WTC11 (cell line): ENCODE data around the gene ADGRB3. TPM values are rescaled to one million over a fixed set of nuclear protein-coding genes. Genes with fewer than 3 reads are reported as not detected.

Experiments
- ATAC-seq: fragments of 200-7000 bp; cut with Tn5 transposase; 2 replicates; pipeline ENCODE4 v1.10.0; 2021; ENCODE audit warnings: mild to moderate bottlenecking, moderate library complexity
- CTCF ChIA-PET: fragments of 300-600 bp; sonication (Branson Sonifier 250); formaldehyde crosslinking; loops from one replicate; lab custom pipeline; 2021; ENCODE audit warnings: antibody characterized with exemption; lab: Charles Lee
- POLR2A ChIA-PET: fragments of 350-600 bp; sonication (Branson Sonifier 250); formaldehyde crosslinking; loops from one replicate; lab custom pipeline; 2021; ENCODE audit warnings: antibody characterized with exemption; lab: Charles Lee
- DNase-seq: peaks from one replicate; pipeline ENCODE4 v3.0.0; 2021; ENCODE audit warnings: low spot score
- H3K27ac Mint-ChIP-seq: 2 replicates; pipeline ENCODE4 v1.8.0; 2021; ENCODE audit warnings: mixed read lengths
- H3K27me3 Mint-ChIP-seq: 2 replicates; pipeline ENCODE4 v1.8.0; 2021; ENCODE audit warnings: low read depth, mild to moderate bottlenecking, moderate library complexity, mixed read lengths
- H3K36me3 Mint-ChIP-seq: 2 replicates; pipeline ENCODE4 v1.8.0; 2021; ENCODE audit warnings: mixed read lengths
- H3K4me1 Mint-ChIP-seq: 2 replicates; pipeline ENCODE4 v1.8.0; 2022; ENCODE audit warnings: mixed read lengths
- H3K4me3 Mint-ChIP-seq: 2 replicates; pipeline ENCODE4 v1.8.0; 2021; ENCODE audit warnings: mild to moderate bottlenecking, moderate library complexity, mixed read lengths
- H3K9me3 Mint-ChIP-seq: 2 replicates; pipeline ENCODE4 v1.8.0; 2021; ENCODE audit warnings: mixed read lengths
- AR ChIP-seq: fragments of 250-450 bp; sonication (Bioruptor Pico); IDR thresholded peaks from 2 replicates; pipeline ENCODE4 v1.9.0; 2021; ENCODE audit warnings: mild to moderate bottlenecking
- CREM ChIP-seq: sonication (generic); formaldehyde crosslinking; IDR thresholded peaks from 2 replicates; pipeline ENCODE4 v1.8.1; 2022; ENCODE audit warnings: mild to moderate bottlenecking, missing genetic modification reagents, moderate library complexity
- E2F4 ChIP-seq: sonication (generic); formaldehyde crosslinking; IDR thresholded peaks from 2 replicates; pipeline ENCODE4 v1.8.1; 2022; ENCODE audit warnings: low read depth, mild to moderate bottlenecking, moderate library complexity, missing genetic modification reagents, borderline replicate concordance
- FOXJ3 ChIP-seq: sonication (generic); formaldehyde crosslinking; IDR thresholded peaks from 2 replicates; pipeline ENCODE4 v1.9.0; 2021; ENCODE audit warnings: missing genetic modification reagents, mild to moderate bottlenecking, borderline replicate concordance
- FOXK1 ChIP-seq: sonication (generic); formaldehyde crosslinking; IDR thresholded peaks from 2 replicates; pipeline ENCODE4 v1.8.0; 2022; ENCODE audit warnings: mild to moderate bottlenecking, moderate library complexity, missing genetic modification reagents
- FOXP1 ChIP-seq: sonication (generic); formaldehyde crosslinking; IDR thresholded peaks from 2 replicates; pipeline ENCODE4 v1.8.0; 2022; ENCODE audit warnings: missing genetic modification reagents, mild to moderate bottlenecking, moderate library complexity, borderline replicate concordance
- FOXP4 ChIP-seq: sonication (generic); formaldehyde crosslinking; IDR thresholded peaks from 2 replicates; pipeline ENCODE4 v1.8.0; 2022; ENCODE audit warnings: mild to moderate bottlenecking, missing genetic modification reagents
- NFYB ChIP-seq: sonication (generic); formaldehyde crosslinking; conservative IDR thresholded peaks from 2 replicates; pipeline ENCODE4 v1.8.0; 2022; ENCODE audit warnings: low read depth, missing genetic modification reagents
- PREB ChIP-seq: sonication (generic); formaldehyde crosslinking; IDR thresholded peaks from 2 replicates; pipeline ENCODE4 v1.8.1; 2022; ENCODE audit warnings: mild to moderate bottlenecking, missing genetic modification reagents, moderate library complexity, borderline replicate concordance
- SP1 ChIP-seq: sonication (generic); formaldehyde crosslinking; conservative IDR thresholded peaks from 2 replicates; pipeline ENCODE4 v1.8.1; 2022; ENCODE audit warnings: missing genetic modification reagents
- TEAD4 ChIP-seq: sonication (generic); formaldehyde crosslinking; IDR thresholded peaks from 2 replicates; pipeline ENCODE4 v1.8.0; 2022; ENCODE audit warnings: mild to moderate bottlenecking, missing genetic modification reagents
- USF2 ChIP-seq: sonication (generic); formaldehyde crosslinking; IDR thresholded peaks from 2 replicates; pipeline ENCODE4 v1.8.1; 2023; ENCODE audit warnings: mild to moderate bottlenecking, missing genetic modification reagents, moderate library complexity
- ZNF263 ChIP-seq: sonication (generic); formaldehyde crosslinking; IDR thresholded peaks from 2 replicates; pipeline ENCODE4 v1.8.1; 2022; ENCODE audit warnings: low read depth, mild to moderate bottlenecking, moderate library complexity, missing genetic modification reagents
- ZNF317 ChIP-seq: sonication (generic); formaldehyde crosslinking; IDR thresholded peaks from 2 replicates; pipeline ENCODE4 v1.8.1; 2023; ENCODE audit warnings: low read depth, mild to moderate bottlenecking, moderate library complexity, missing genetic modification reagents, borderline replicate concordance
- ZNF396 ChIP-seq: fragments of 250-450 bp; sonication (Bioruptor Pico); IDR thresholded peaks from 2 replicates; pipeline ENCODE4 v1.8.0; 2021; ENCODE audit warnings: mild to moderate bottlenecking, moderate library complexity, borderline replicate concordance
- ZNF416 ChIP-seq: fragments of 250-450 bp; sonication (Bioruptor Pico); IDR thresholded peaks from 2 replicates; pipeline ENCODE4 v1.9.0; 2021; ENCODE audit warnings: mild to moderate bottlenecking, inconsistent platforms
- ZNF425 ChIP-seq: fragments of 250-450 bp; sonication (Bioruptor Pico); conservative IDR thresholded peaks from 2 replicates; pipeline ENCODE4 v1.9.0; 2021; ENCODE audit warnings: mild to moderate bottlenecking
- ZSCAN18 ChIP-seq: fragments of 250-450 bp; sonication (Bioruptor Pico); IDR thresholded peaks from 2 replicates; pipeline ENCODE4 v2.1.2; 2022; ENCODE audit warnings: mild to moderate bottlenecking, moderate library complexity
- total RNA-seq: library from RNA; stranded (reverse); gene quantifications from 3 replicates; pipeline ENCODE4 v1.2.3, GENCODE V29; 2021

ADGRB3 gene
- total RNA-seq, 1 experiment from 2014 or later: 1.9 TPM

GRCh38 chr6:69185276-69185675, 550.2 kb downstream of the ADGRB3 start:
- POLR2A ChIA-PET: no interaction called here
- Mint-ChIP-seq H3K27ac (no peak overlapping the region), H3K36me3 (no peaks in the 10 kb centered on the region), H3K27me3 (no peaks in the 10 kb centered on the region), H3K4me3 (no peak overlapping the region)
- DNase-seq (no peak), ATAC-seq (no peak)
- CTCF ChIA-PET: no interaction called here
- TF ChIP-seq ZNF416 (CRISPR knock-in tag): no peak
- TF ChIP-seq FOXK1: no peak
- no peak for TF ChIP-seq CREM (CRISPR knock-in tag)
- no peak for TF ChIP-seq PREB (CRISPR knock-in tag)
- TF ChIP-seq FOXJ3 (CRISPR knock-in tag): no peak
- TF ChIP-seq NFYB (CRISPR knock-in tag): no peak
- TF ChIP-seq ZSCAN18: no peak
- TF ChIP-seq USF2 (CRISPR knock-in tag): no peak
- no peak for TF ChIP-seq ZNF263 (CRISPR knock-in tag)
- no peak for TF ChIP-seq SP1 (CRISPR knock-in tag)
- no peak for TF ChIP-seq AR (CRISPR knock-in tag)
- TF ChIP-seq ZNF396 (CRISPR knock-in tag): no peak
- TF ChIP-seq FOXP4: no peak
- no peak for TF ChIP-seq ZNF317
- no peak for TF ChIP-seq E2F4 (CRISPR knock-in tag)
- no peak for TF ChIP-seq TEAD4 (CRISPR knock-in tag)
- TF ChIP-seq FOXP1 (CRISPR knock-in tag): no peak
- no peak for TF ChIP-seq ZNF425 (CRISPR knock-in tag)
- TF ChIP-seq, all 79 proteins: peak for 0
- Mint-ChIP-seq H3K4me1 (0 out of 2 replicates have a peak, but pooled peaks cover under 1% of the 10 kb centered on the region), H3K9me3 (no peaks in the 10 kb centered on the region)
